Progenitor cell of endocrine pancreas (in vitro differentiated cells): Measurements from ENCODE around the gene CCDC97. TPM values are rescaled to one million over a fixed set of nuclear protein-coding genes. Genes with fewer than 3 reads are reported as not detected.

ENCODE experiments used
- DNase-seq: peaks from one replicate; pipeline ENCODE4 v3.0.0; 2021; ENCODE audit warnings: low spot score; ENCODE audit not compliant: unreplicated experiment
- H3K27ac Mint-ChIP-seq: 2 replicates; pipeline ENCODE4 v1.8.0; 2021; ENCODE audit warnings: mild to moderate bottlenecking, moderate library complexity, mixed read lengths
- H3K27me3 Mint-ChIP-seq: 2 replicates; pipeline ENCODE4 v1.8.0; 2021; ENCODE audit warnings: mixed read lengths
- H3K36me3 Mint-ChIP-seq: 2 replicates; pipeline ENCODE4 v1.8.0; 2022; ENCODE audit warnings: mixed read lengths; ENCODE audit not compliant: insufficient read depth
- H3K4me1 Mint-ChIP-seq: 2 replicates; pipeline ENCODE4 v1.8.0; 2021; ENCODE audit warnings: low read depth, mixed read lengths
- H3K4me3 Mint-ChIP-seq: 2 replicates; pipeline ENCODE4 v1.8.0; 2021; ENCODE audit warnings: low read depth, mild to moderate bottlenecking, moderate library complexity, mixed read lengths
- H3K9me3 Mint-ChIP-seq: 2 replicates; pipeline ENCODE4 v1.8.0; 2021; ENCODE audit warnings: low read depth, mixed read lengths
- total RNA-seq: library from RNA; stranded (reverse); gene quantifications from 2 replicates; pipeline ENCODE4 v1.2.1, GENCODE V29; 2021
- TF ChIP-seq, protein P1 (sequence below): fragments of 200-600 bp; sonication (generic); IDR thresholded peaks from one replicate; pipeline ENCODE4 v1.5.0; 2021; ENCODE audit warnings: antibody characterized with exemption, mild to moderate bottlenecking; ENCODE audit not compliant: unreplicated experiment

The CCDC97 gene
- total RNA-seq, 1 donor from 2014 or later, result 46.5 TPM

GRCh38 chr19:41305927-41306793 lies 3.8 kb upstream of the CCDC97 start:
- no peaks in the 10 kb centered on the region for H3K9me3 Mint-ChIP-seq
- H3K27ac Mint-ChIP-seq, result no peak overlapping the region
- TF ChIP-seq, protein P1, sequence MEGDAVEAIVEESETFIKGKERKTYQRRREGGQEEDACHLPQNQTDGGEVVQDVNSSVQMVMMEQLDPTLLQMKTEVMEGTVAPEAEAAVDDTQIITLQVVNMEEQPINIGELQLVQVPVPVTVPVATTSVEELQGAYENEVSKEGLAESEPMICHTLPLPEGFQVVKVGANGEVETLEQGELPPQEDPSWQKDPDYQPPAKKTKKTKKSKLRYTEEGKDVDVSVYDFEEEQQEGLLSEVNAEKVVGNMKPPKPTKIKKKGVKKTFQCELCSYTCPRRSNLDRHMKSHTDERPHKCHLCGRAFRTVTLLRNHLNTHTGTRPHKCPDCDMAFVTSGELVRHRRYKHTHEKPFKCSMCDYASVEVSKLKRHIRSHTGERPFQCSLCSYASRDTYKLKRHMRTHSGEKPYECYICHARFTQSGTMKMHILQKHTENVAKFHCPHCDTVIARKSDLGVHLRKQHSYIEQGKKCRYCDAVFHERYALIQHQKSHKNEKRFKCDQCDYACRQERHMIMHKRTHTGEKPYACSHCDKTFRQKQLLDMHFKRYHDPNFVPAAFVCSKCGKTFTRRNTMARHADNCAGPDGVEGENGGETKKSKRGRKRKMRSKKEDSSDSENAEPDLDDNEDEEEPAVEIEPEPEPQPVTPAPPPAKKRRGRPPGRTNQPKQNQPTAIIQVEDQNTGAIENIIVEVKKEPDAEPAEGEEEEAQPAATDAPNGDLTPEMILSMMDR, result no peak
- DNase-seq, result no peak
- peaks cover 14% of the 10 kb centered on the region for H3K4me1 Mint-ChIP-seq
- no peak overlapping the region for H3K4me3 Mint-ChIP-seq
- H3K27me3 Mint-ChIP-seq, result no peaks in the 10 kb centered on the region
- H3K36me3 Mint-ChIP-seq, result peaks cover 19% of the 10 kb centered on the region

DNA sequence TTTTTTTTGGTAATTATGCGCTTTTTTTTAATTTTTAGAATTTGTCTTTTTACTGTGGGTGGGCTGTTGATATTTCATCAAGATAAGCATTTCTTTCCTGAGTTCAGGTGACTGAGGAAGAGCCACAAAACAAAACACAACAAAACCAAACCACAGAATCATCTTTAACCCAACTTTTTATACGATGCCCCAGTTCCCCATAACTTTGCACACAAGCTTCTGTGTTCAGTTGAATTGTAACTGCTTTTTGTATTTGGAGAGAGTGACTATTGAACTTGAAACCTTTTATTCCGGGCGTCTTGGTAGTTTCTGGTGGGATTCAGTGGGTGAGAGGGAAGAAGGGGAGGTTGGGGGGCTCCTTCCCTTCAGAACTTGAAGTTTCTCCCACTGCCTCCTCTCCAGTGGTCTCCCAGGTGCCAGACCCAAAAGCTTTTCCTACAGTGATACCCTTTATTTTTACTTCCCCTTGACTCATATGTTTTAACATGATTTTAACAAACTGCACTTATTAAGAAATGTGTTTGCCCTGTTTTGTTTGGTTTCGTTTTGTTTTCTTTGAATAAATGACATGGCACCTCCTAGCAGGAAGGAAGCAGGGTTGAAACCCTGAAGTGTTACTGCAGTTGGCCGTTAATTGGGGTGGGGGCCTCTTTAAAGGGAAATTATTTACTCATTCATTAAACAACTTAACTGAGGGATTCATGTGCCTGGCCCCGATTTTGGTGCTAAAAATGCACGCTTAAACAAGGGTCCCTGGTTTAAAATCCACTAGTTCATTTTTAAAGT lies 2.7 kb upstream of the CCDC97 start:
- Mint-ChIP-seq H3K4me3 (no peak overlapping the region), H3K4me1 (peaks cover 18% of the 10 kb centered on the region), H3K27ac (peak overlapping the region; percentile 56), H3K9me3 (no peaks in the 10 kb centered on the region), H3K36me3 (peaks cover 16% of the 10 kb centered on the region), H3K27me3 (no peaks in the 10 kb centered on the region)
- no peak for DNase-seq
- TF ChIP-seq, protein P1, result no peak

DNA sequence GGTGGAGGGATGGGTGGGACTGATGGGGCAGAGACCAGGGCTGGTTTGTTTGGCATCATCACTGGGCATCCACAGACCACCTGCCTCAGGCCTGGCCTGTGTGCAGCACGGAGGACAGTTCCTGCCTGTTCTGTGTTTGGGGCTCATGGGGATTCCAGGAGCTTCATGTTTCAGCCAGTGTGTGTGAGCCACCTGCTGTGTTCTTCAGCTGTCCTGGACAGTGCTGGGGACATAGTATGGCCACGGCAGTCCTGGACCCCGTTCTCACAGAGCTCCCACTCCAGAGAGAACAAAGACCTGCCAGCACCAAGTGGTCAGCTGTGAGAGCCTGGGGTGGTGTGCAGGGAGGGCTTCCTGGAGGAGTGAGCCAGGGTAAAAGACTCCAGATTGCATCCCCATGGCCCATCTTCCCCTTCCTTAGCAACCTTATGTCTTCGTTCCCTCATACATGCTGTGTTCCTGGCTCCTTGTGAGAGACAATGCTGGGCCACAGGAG lies 2.0 kb upstream of the CCDC97 start:
- H3K36me3 Mint-ChIP-seq, result peaks cover 13% of the 10 kb centered on the region
- H3K4me1 Mint-ChIP-seq, result peaks cover 18% of the 10 kb centered on the region
- H3K4me3 Mint-ChIP-seq, result no peak overlapping the region
- no peaks in the 10 kb centered on the region for H3K9me3 Mint-ChIP-seq
- H3K27me3 Mint-ChIP-seq, result no peaks in the 10 kb centered on the region
- DNase-seq, result no peak
- H3K27ac Mint-ChIP-seq, result peak overlapping the region; percentile 89
- TF ChIP-seq, protein P1, result no peak

DNA sequence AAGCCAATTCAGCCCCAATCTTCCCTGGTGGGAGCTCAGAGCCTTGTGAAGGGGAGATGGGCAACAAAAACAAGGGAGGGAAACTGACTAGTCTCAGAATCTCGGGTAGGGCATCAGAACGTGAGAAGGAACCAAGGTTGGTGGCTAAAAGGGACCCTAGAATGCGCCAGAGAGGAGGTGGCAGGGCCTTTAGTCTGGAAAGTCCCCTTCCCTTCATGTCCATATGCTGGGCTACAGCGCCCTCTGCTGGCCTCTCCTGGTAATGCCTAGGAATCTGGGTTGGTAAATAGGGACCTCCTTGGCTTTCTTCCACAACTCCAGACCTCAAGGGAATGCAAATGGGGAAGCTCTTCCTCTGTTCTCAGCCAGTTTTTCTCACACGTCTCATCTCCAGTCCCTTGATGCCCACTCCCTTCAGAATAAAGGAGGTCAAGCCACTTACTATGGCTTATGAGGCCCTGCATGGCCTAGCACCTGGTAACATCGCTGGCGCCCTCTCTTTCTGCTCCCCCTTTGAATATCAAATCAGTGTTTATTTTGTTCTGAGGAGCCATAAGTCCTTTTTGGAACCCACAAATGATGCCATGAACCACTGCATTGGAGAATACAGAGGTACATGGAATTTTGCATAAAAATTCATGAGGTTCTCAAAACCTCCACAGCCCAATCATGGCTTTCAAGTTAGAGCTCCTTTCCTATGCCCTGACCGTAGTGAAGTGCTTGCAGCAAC lies 1.4 kb upstream of the CCDC97 start:
- peaks cover 20% of the 10 kb centered on the region for H3K4me1 Mint-ChIP-seq
- no peaks in the 10 kb centered on the region for H3K27me3 Mint-ChIP-seq
- peaks cover 17% of the 10 kb centered on the region for H3K36me3 Mint-ChIP-seq
- no peaks in the 10 kb centered on the region for H3K9me3 Mint-ChIP-seq
- DNase-seq, result peak; percentile 96
- TF ChIP-seq, protein P1, result peak; percentile 97
- peak overlapping the region; percentile 97 for H3K4me3 Mint-ChIP-seq
- peak overlapping the region; percentile 89 for H3K27ac Mint-ChIP-seq
